HFF-Myc (cell line): Measurements from ENCODE around the gene ENOX1.

Experiments
- DNase-seq: peaks from one replicate; pipeline ENCODE4 v3.0.0-alpha.2; 2011; ENCODE audit warnings: low read depth; ENCODE audit errors: extremely low read depth
- H3K4me3 ChIP-seq: replicated peaks from 2 replicates; pipeline ENCODE4 v1.5.1; 2011; ENCODE audit warnings: low read depth, mild to moderate bottlenecking, control low read depth, low read length
- CTCF ChIP-seq: IDR thresholded peaks from 2 replicates; pipeline ENCODE4 v1.5.1; 2012; ENCODE audit warnings: mild to moderate bottlenecking, low read depth, low read length, control low read depth; ENCODE audit errors: missing control alignments

Gene ENOX1

GRCh38 chr13:43238341-43239083, 548.3 kb downstream of the ENOX1 start:
- no peak for DNase-seq
- no peak for TF ChIP-seq CTCF

DNA sequence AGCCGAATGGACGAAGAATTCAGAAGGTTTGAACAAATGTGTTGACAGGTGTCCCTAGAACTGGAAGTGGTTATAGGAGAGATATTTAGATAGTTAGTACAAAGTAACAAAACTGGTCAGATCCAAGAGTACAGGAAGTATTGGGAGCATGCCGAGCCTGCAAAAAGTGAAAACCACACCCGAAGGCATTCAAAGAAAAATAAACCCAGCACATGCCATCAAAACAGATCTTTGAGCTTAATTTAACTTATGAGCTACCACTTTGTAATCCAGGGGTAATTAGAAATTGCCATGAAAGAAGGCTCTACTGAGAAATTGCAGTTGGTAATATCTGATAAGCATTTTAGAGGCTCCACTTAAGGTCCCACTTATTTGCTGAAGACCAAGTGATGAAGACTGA, 549.2 kb downstream of the ENOX1 start:
- TF ChIP-seq CTCF: no peak
- no peak overlapping the region for H3K4me3 ChIP-seq
- no peak for DNase-seq

More at GRCh38 chr13:43238341-43239083, 548.3 kb downstream of the ENOX1 start:
- H3K4me3 ChIP-seq: no peak overlapping the region

GRCh38 chr13:43235028-43235427, 551.7 kb downstream of the ENOX1 start:
- no peak for DNase-seq
- no peak for TF ChIP-seq CTCF
- H3K4me3 ChIP-seq: no peak overlapping the region

DNA sequence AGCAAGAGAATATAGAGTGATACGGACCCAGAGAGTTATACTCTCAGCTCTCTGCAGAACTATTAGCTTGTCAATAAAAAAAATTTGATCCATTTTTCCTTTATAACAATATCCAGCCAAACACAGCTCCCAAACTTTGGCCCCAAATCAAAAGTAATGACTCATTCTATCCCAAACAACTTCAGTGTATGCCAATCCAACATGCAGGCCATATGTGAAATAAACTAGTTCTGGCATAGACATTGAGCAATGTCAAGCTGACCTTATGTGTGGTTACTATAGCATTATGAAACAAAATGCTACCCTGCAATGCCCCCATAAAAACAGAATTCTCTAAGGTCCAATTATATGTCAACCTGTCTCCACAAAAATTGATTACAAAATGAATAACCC, 553.9 kb downstream of the ENOX1 start:
- H3K4me3 ChIP-seq: no peak overlapping the region
- no peak for TF ChIP-seq CTCF
- DNase-seq: peak; percentile 87

- no peak for TF ChIP-seq CTCF
Measured at GRCh38 chr13:43232144-43232872, 554.5 kb downstream of the ENOX1 start.

DNA sequence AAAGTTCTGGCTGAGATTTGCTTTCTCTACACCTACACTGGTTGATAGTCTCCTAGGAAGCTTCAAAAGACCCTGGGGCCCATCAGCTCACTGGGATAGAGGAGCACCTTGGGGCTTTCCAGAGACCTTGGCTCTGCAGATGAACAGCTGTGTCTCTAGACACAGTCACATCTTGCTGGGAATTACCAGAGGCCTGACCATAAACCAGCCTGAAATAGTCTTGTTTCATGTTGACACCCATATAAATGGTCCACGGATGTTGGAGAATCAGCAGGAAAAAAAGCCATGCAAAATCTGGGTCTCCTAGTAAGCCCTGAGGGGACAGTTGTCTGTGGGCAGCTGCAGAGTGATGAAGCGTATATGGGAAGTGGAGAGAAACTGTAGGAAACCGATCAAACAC, 555.8 kb downstream of the ENOX1 start:
- no peak for DNase-seq
- TF ChIP-seq CTCF: no peak
- no peak overlapping the region for H3K4me3 ChIP-seq

More at GRCh38 chr13:43232144-43232872, 554.5 kb downstream of the ENOX1 start:
- DNase-seq: no peak
- no peak overlapping the region for H3K4me3 ChIP-seq
